HCT116 (cell line): Measurements from ENCODE around the gene PRKRIP1. TPM values are rescaled to one million over a fixed set of nuclear protein-coding genes. Genes with fewer than 3 reads are reported as not detected.

Experiments used
- ATAC-seq: fragments of 200-7000 bp; cut with Tn5 transposase; 2 replicates; pipeline ENCODE4 v1.9.1; 2020; ENCODE audit warnings: mild to moderate bottlenecking, moderate library complexity
- BruUV-seq: library from RNA; stranded (reverse); fragments of 400-500 nt; replicated peaks from 2 replicates; lab custom pipeline; 2021; lab: Mats Ljungman, UMichigan
- CTCF ChIA-PET: fragments of 300-600 bp; sonication (Branson Sonifier 250); formaldehyde crosslinking; loops from one replicate; lab custom pipeline; 2021; ENCODE audit warnings: antibody characterized with exemption; lab: Charles Lee
- POLR2A ChIA-PET: fragments of 300-600, 350-600 bp; sonication (Branson Sonifier 250); formaldehyde crosslinking; loops from one replicate; lab custom pipeline; 2021; ENCODE audit warnings: antibody characterized with exemption; lab: Charles Lee
- RAD21 ChIA-PET, 2 experiments: fragments of 300-600 bp; sonication (Branson Sonifier 250); formaldehyde crosslinking; loops; one replicate each; lab custom pipeline; 2023; ENCODE audit warnings: low total read pairs in 2 of 2; ENCODE audit not compliant: uncharacterized antibody in 2 of 2, unreplicated experiment in 2 of 2, low non-redundant PET in 1 of 2; lab: Charles Lee
- DNase-seq: peaks from one replicate; pipeline ENCODE4 v3.0.0-alpha.2; 2010; ENCODE audit warnings: low read depth, low spot score
- H2AFZ ChIP-seq: fragments of 200-600 bp; shearing (Covaris generic), sonication (generic); 2 replicates; pipeline ENCODE4 v1.6.1; 2017; ENCODE audit warnings: low read depth, mixed run types, mixed read lengths, antibody characterized with exemption, low read length; ENCODE audit not compliant: poor library complexity, severe bottlenecking
- H3K27ac ChIP-seq: 2 replicates; pipeline ENCODE4 v1.5.1; 2012; ENCODE audit warnings: low read depth, low read length
- H3K27me3 ChIP-seq: fragments of 200-600 bp; sonication (generic); 2 replicates; pipeline ENCODE4 v1.6.1; 2016; ENCODE audit warnings: mixed run types, low read length, mixed read lengths; ENCODE audit not compliant: insufficient read depth
- H3K36me3 ChIP-seq, 2 experiments: fragments of 200-500 bp in 1 of 2; fragments of 200-600 bp in 1 of 2; sonication (Bioruptor generic) in 1 of 2; sonication (generic) in 1 of 2; 2 replicates each; pipeline versions ENCODE4 v1.5.1 to v1.6.1; 2014 to 2016; ENCODE audit warnings: low read length in 2 of 2, inconsistent platforms in 1 of 2, mixed read lengths in 1 of 2, mixed run types in 1 of 2; ENCODE audit not compliant: insufficient read depth in 2 of 2, control insufficient read depth in 1 of 2
- H3K4me1 ChIP-seq, 2 experiments: fragments of 200-600 bp in 1 of 2; sonication (generic) in 1 of 2; 2 replicates each; pipeline versions ENCODE4 v1.5.1 to v1.6.1; 2012 to 2017; ENCODE audit warnings: low read length in 2 of 2, inconsistent platforms in 1 of 2, mild to moderate bottlenecking in 1 of 2, mixed read lengths in 1 of 2, mixed run types in 1 of 2, moderate library complexity in 1 of 2; ENCODE audit not compliant: insufficient read depth in 2 of 2, control insufficient read depth in 1 of 2
- H3K4me2 ChIP-seq: fragments of 200-600 bp; sonication (generic); 2 replicates; pipeline ENCODE4 v1.6.1; 2017; ENCODE audit warnings: mixed run types, low read length, mixed read lengths
- H3K4me3 ChIP-seq, 2 experiments: fragments of 200-600 bp in 1 of 2; sonication (generic) in 1 of 2; replicated peaks in 1 of 2; 2 replicates each; pipeline ENCODE4 v1.5.1; 2011 to 2016; ENCODE audit warnings: low read length in 2 of 2, control low read depth in 1 of 2, low read depth in 1 of 2, mild to moderate bottlenecking in 1 of 2, mixed read lengths in 1 of 2, mixed run types in 1 of 2
- H3K79me2 ChIP-seq: fragments of 200-600 bp; sonication (generic); 2 replicates; pipeline ENCODE4 v1.6.1; 2017; ENCODE audit warnings: mild to moderate bottlenecking, mixed run types, low read length, moderate library complexity, mixed read lengths; ENCODE audit not compliant: insufficient read depth
- H3K9ac ChIP-seq: fragments of 200-600 bp; sonication (generic); 2 replicates; pipeline ENCODE4 v1.6.1; 2016; ENCODE audit warnings: low read length, mixed read lengths
- H3K9me2 ChIP-seq: fragments of 200-600 bp; sonication (generic), shearing (Covaris generic); 2 replicates; pipeline ENCODE4 v1.6.1; 2017; ENCODE audit warnings: mixed run types, mild to moderate bottlenecking, moderate library complexity; ENCODE audit not compliant: insufficient read depth
- H3K9me3 ChIP-seq, 2 experiments: fragments of 200-500 bp in 1 of 2; fragments of 200-600 bp in 1 of 2; sonication (Bioruptor generic) in 1 of 2; sonication (generic) in 1 of 2; 2 replicates each; pipeline ENCODE4 v1.6.1; 2014 to 2017; ENCODE audit warnings: low read length in 2 of 2, mixed read lengths in 2 of 2, inconsistent platforms in 1 of 2, low read depth in 1 of 2, mild to moderate bottlenecking in 1 of 2, mixed run types in 1 of 2, moderate library complexity in 1 of 2; ENCODE audit not compliant: control insufficient read depth in 1 of 2, insufficient read depth in 1 of 2
- H4K20me1 ChIP-seq: fragments of 200-600 bp; sonication (generic), shearing (Covaris generic); 2 replicates; pipeline ENCODE4 v1.6.1; 2017; ENCODE audit warnings: mixed run types, mild to moderate bottlenecking, moderate library complexity; ENCODE audit not compliant: insufficient read depth
- CBX3 ChIP-seq: IDR thresholded peaks from 2 replicates; pipeline ENCODE4 v1.6.1; 2012; ENCODE audit warnings: low read depth
- CEBPB ChIP-seq: IDR thresholded peaks from 2 replicates; pipeline ENCODE4 v1.6.1; 2012; ENCODE audit warnings: low read depth
- EGR1 ChIP-seq: IDR thresholded peaks from 2 replicates; pipeline ENCODE4 v1.6.1; 2012; ENCODE audit warnings: low read depth
- EZH2 ChIP-seq: fragments of 200-600 bp; sonication (generic); IDR thresholded peaks from 2 replicates; pipeline ENCODE4 v1.6.1; 2017; ENCODE audit warnings: antibody characterized with exemption, mixed run types
- FOSL1 ChIP-seq: IDR thresholded peaks from 2 replicates; pipeline ENCODE4 v1.6.1; 2012; ENCODE audit warnings: low read depth
- POLR2AphosphoS5 ChIP-seq: IDR thresholded peaks from 2 replicates; pipeline ENCODE4 v1.6.1; 2011; ENCODE audit warnings: mild to moderate bottlenecking, low read depth, low read length, moderate library complexity
- SIN3A ChIP-seq: IDR thresholded peaks from 2 replicates; pipeline ENCODE4 v1.6.1; 2012; ENCODE audit warnings: low read depth
- YY1 ChIP-seq: IDR thresholded peaks from 2 replicates; pipeline ENCODE4 v1.6.1; 2011; ENCODE audit warnings: low read length, low read depth, moderate library complexity, mild to moderate bottlenecking; ENCODE audit not compliant: insufficient replicate concordance; ENCODE audit errors: extremely low read depth
- ZBTB33 ChIP-seq: IDR thresholded peaks from 2 replicates; pipeline ENCODE4 v1.6.1; 2011; ENCODE audit warnings: mild to moderate bottlenecking, low read length, moderate library complexity; ENCODE audit not compliant: insufficient replicate concordance; ENCODE audit errors: extremely low read depth
- ZNF274 ChIP-seq: fragments of 200-500 bp; sonication (Bioruptor generic); IDR thresholded peaks from 2 replicates; pipeline ENCODE4 v1.6.1; 2014; ENCODE audit warnings: mild to moderate bottlenecking, low read depth, low read length, inconsistent platforms
- intact Hi-C: fragments of 100-400 bp; cut with micrococcal nuclease; formaldehyde crosslinking; loops from 2 replicates; pipeline ENCODE4 v1.10.0; 2022
- total RNA-seq: library from RNA; stranded (reverse); gene quantifications from one replicate; pipeline ENCODE4 v1.2.1, GENCODE V29; 2021; ENCODE audit not compliant: unreplicated experiment

The PRKRIP1 gene
- total RNA-seq, 1 experiment from 2014 or later: 23.0 TPM

- ChIA-PET RAD21 (no interaction called here), POLR2A (no interaction called here), CTCF (no interaction called here)
- H3K4me3 ChIP-seq: no peak overlapping the region
- ATAC-seq (no peak), DNase-seq (no peak)
- H3K79me2 ChIP-seq: no peaks in the 10 kb centered on the region
- H3K36me3 ChIP-seq: peaks cover 9 to 13% of the 10 kb centered on the region in 2 experiments; a peak in 3 of 4 replicates
- no peaks in the 10 kb centered on the region for H4K20me1 ChIP-seq
- intact Hi-C loops: no loop called here
- H3K9ac ChIP-seq: no peak overlapping the region
- H3K9me3 ChIP-seq: no peaks in the 10 kb centered on the region
- no peaks in the 10 kb centered on the region for H3K27me3 ChIP-seq
- no peaks in the 10 kb centered on the region for H3K9me2 ChIP-seq
- H3K4me1 ChIP-seq: peaks cover 14 to 21% of the 10 kb centered on the region in 2 experiments
- no peak overlapping the region for H2AFZ ChIP-seq
- BruUV-seq: no TSS peak
- no peak overlapping the region for H3K27ac ChIP-seq
- TF ChIP-seq SIN3A (no peak), POLR2AphosphoS5 (no peak), EGR1 (no peak), YY1 (no peak), CBX3 (no peak), ZNF274 (no peak), CEBPB (no peak), FOSL1 (no peak)
- no peak overlapping the region for H3K4me2 ChIP-seq
These were observed 30.8 kb downstream of the PRKRIP1 start for GRCh38 chr7:102427019-102427405.

- Histone ChIP-seq H3K4me3 (no peak overlapping the region), H3K4me2 (no peak overlapping the region), H3K36me3 (peaks cover 9 to 13% of the 10 kb centered on the region in 2 experiments; a peak in 3 of 4 replicates), H3K9me3 (no peaks in the 10 kb centered on the region), H3K4me1 (peaks cover 15 to 29% of the 10 kb centered on the region in 2 experiments), H3K9ac (no peak overlapping the region), H3K27me3 (no peaks in the 10 kb centered on the region), H3K9me2 (no peaks in the 10 kb centered on the region), H3K79me2 (no peaks in the 10 kb centered on the region; the same call in 1 of the 2 replicates), H2AFZ (no peak overlapping the region), H3K27ac (no peak overlapping the region), H4K20me1 (no peaks in the 10 kb centered on the region)
- ATAC-seq (no peak), DNase-seq (no peak)
- POLR2A ChIA-PET: no interaction called here
- RAD21 ChIA-PET: no interaction called here
- CTCF ChIA-PET: no interaction called here
- intact Hi-C loops: no loop called here
- BruUV-seq: no TSS peak
- TF ChIP-seq CEBPB: no peak
- no peak for TF ChIP-seq EGR1
- no peak for TF ChIP-seq EZH2
- no peak for TF ChIP-seq ZBTB33
- TF ChIP-seq SIN3A: no peak
- no peak for TF ChIP-seq CBX3
These were observed 33.2 kb downstream of the PRKRIP1 start for GRCh38 chr7:102429141-102429899.
